Smooth muscle cell (in vitro differentiated cells): ENCODE results near the gene PKNOX2. TPM values are rescaled to one million over a fixed set of nuclear protein-coding genes. Genes with fewer than 3 reads are reported as not detected.

ENCODE experiments used
- DNase-seq: peaks from one replicate; lab custom pipeline; 2025; ENCODE audit not compliant: unreplicated experiment; lab: John Stamatoyannopoulos, UW
- H2AFZ ChIP-seq: fragments of 200-600 bp; sonication (generic); 2 replicates; pipeline ENCODE4 v1.6.0; 2016; ENCODE audit warnings: antibody characterized with exemption, low read depth, mild to moderate bottlenecking
- H3F3A ChIP-seq: fragments of 200-600 bp; sonication (generic); 2 replicates; pipeline ENCODE4 v1.6.0; 2017; ENCODE audit warnings: antibody characterized with exemption, low read depth
- H3K27ac ChIP-seq: fragments of 200-600 bp; sonication (generic); 2 replicates; pipeline ENCODE4 v1.5.1; 2016; ENCODE audit warnings: low read depth, mild to moderate bottlenecking
- H3K27me3 ChIP-seq: fragments of 200-600 bp; sonication (generic); 2 replicates; pipeline ENCODE4 v1.6.1; 2016; ENCODE audit warnings: low read depth, mild to moderate bottlenecking
- H3K36me3 ChIP-seq: fragments of 200-600 bp; sonication (generic); 2 replicates; pipeline ENCODE4 v1.5.1; 2016; ENCODE audit warnings: low read depth
- H3K4me1 ChIP-seq: fragments of 200-600 bp; sonication (generic); 2 replicates; pipeline ENCODE4 v1.5.1; 2016; ENCODE audit warnings: low read depth
- H3K4me2 ChIP-seq: fragments of 200-600 bp; sonication (generic); 2 replicates; pipeline ENCODE4 v1.6.0; 2016; ENCODE audit warnings: mild to moderate bottlenecking
- H3K4me3 ChIP-seq: fragments of 200-600 bp; sonication (generic); 2 replicates; pipeline ENCODE4 v1.5.1; 2016; ENCODE audit warnings: mild to moderate bottlenecking
- H3K79me2 ChIP-seq: fragments of 200-600 bp; sonication (generic); 2 replicates; pipeline ENCODE4 v1.6.0; 2016; ENCODE audit warnings: low read depth, mild to moderate bottlenecking
- H3K9ac ChIP-seq: fragments of 200-600 bp; sonication (generic); 2 replicates; pipeline ENCODE4 v1.6.0; 2016; ENCODE audit warnings: low read depth
- H3K9me3 ChIP-seq: fragments of 200-600 bp; sonication (generic); replicated peaks from 2 replicates; pipeline ENCODE4 v1.5.1; 2016; ENCODE audit warnings: low read depth
- H4K20me1 ChIP-seq: fragments of 200-600 bp; sonication (generic); 2 replicates; pipeline ENCODE4 v1.6.0; 2016; ENCODE audit warnings: low read depth
- WGBS: methylation state at CpG from one replicate; pipeline ENCODE4 v1.1.7; 2016; ENCODE audit warnings: low lambda C conversion rate; 5-methylcytosine and 5-hydroxymethylcytosine counted together
- polyA plus RNA-seq: library from polyadenylated mRNA; unstranded; fragments of >200 nt; fragmentation: Nextera tagmentation; extraction: Ambion mirVana; gene quantifications from 2 replicates; pipeline ENCODE4 v1.2.1, GENCODE V29; 2016
- total RNA-seq: library from RNA; depleted of rRNA; stranded (reverse); fragments of >200 nt; gene quantifications from 2 replicates; pipeline ENCODE4 v1.2.3, GENCODE V29; 2014
- TF ChIP-seq, protein P1 (sequence below): fragments of 200-600 bp; sonication (generic); IDR thresholded peaks from 2 replicates; pipeline ENCODE4 v1.5.1; 2017; ENCODE audit warnings: borderline replicate concordance, mild to moderate bottlenecking, antibody characterized with exemption; ENCODE audit not compliant: insufficient read depth, poor library complexity, severe bottlenecking

The PKNOX2 gene
- total and polyA plus RNA-seq, 2 experiments from 2014 or later, result 7.2 to 7.9 TPM

DNA sequence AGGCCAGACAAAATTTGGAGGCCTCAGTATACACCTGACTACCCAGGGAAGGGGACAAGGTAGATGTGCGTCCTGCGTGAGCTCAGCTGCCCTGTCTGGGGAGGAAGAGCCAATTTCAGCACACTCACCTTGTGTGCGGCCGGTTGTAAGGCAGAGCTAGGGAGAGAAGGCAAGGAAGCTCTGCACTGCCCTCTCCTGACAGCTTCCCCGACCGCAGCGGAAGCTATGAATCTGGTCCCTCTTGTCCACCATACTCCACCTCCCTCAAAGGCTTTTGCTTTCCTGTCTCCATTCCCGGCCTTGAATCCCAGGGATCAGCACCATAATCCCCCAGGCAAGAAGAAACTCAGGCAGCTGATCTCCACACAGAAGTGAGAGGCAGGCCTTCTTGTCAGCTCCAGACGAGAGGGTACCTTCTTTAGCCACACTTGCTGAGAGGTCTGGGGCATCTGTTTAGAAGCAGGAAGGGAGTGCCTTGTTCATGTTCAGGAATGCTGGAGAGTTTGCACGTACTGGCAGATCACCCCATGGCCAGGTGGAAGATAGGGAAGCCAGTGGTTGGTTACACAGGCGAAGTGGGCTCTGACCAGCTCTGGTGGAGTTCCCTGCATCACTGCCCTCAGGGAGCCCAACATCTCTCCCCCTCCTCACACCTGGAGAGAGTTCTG, 269.0 kb downstream of the PKNOX2 start:
- Histone ChIP-seq H3K27ac (no peak overlapping the region), H3K36me3 (no peaks in the 10 kb centered on the region), H3K9me3 (no peaks in the 10 kb centered on the region), H3K79me2 (no peaks in the 10 kb centered on the region), H3K4me2 (no peak overlapping the region), H3K27me3 (no peaks in the 10 kb centered on the region), H3K4me1 (peaks cover 3% of the 10 kb centered on the region), H2AFZ (no peak overlapping the region), H3K4me3 (no peak overlapping the region), H3F3A (no peaks in the 10 kb centered on the region), H4K20me1 (no peaks in the 10 kb centered on the region), H3K9ac (no peak overlapping the region)
- DNase-seq, result no peak
- TF ChIP-seq, protein P1, sequence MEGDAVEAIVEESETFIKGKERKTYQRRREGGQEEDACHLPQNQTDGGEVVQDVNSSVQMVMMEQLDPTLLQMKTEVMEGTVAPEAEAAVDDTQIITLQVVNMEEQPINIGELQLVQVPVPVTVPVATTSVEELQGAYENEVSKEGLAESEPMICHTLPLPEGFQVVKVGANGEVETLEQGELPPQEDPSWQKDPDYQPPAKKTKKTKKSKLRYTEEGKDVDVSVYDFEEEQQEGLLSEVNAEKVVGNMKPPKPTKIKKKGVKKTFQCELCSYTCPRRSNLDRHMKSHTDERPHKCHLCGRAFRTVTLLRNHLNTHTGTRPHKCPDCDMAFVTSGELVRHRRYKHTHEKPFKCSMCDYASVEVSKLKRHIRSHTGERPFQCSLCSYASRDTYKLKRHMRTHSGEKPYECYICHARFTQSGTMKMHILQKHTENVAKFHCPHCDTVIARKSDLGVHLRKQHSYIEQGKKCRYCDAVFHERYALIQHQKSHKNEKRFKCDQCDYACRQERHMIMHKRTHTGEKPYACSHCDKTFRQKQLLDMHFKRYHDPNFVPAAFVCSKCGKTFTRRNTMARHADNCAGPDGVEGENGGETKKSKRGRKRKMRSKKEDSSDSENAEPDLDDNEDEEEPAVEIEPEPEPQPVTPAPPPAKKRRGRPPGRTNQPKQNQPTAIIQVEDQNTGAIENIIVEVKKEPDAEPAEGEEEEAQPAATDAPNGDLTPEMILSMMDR, result peak; percentile 46
- 21% methylated on average over 11 of the region's 11 CpGs for WGBS

GRCh38 chr11:125435461-125436238, 271.1 kb downstream of the PKNOX2 start:
- TF ChIP-seq, protein P1, result no peak
- no peaks in the 10 kb centered on the region for H3K27me3 ChIP-seq
- no peak overlapping the region for H3K4me3 ChIP-seq
- H3F3A ChIP-seq, result no peaks in the 10 kb centered on the region
- 68% methylated on average over 9 of the region's 9 CpGs for WGBS
- H4K20me1 ChIP-seq, result no peaks in the 10 kb centered on the region
- no peaks in the 10 kb centered on the region for H3K36me3 ChIP-seq
- H3K4me2 ChIP-seq, result no peak overlapping the region
- H3K9ac ChIP-seq, result no peak overlapping the region
- H3K27ac ChIP-seq, result no peak overlapping the region
- no peak for DNase-seq
- H3K4me1 ChIP-seq, result peaks cover 3% of the 10 kb centered on the region
- H2AFZ ChIP-seq, result no peak overlapping the region
- no peaks in the 10 kb centered on the region for H3K9me3 ChIP-seq
- H3K79me2 ChIP-seq, result no peaks in the 10 kb centered on the region

GRCh38 chr11:125441648-125442410, 277.3 kb downstream of the PKNOX2 start:
- no peak for DNase-seq
- Histone ChIP-seq H3K9me3 (no peaks in the 10 kb centered on the region), H3K36me3 (no peaks in the 10 kb centered on the region), H4K20me1 (no peaks in the 10 kb centered on the region), H3K79me2 (no peaks in the 10 kb centered on the region), H3K4me2 (no peak overlapping the region), H3K4me3 (no peak overlapping the region), H3K9ac (no peak overlapping the region), H3F3A (no peaks in the 10 kb centered on the region), H3K27me3 (no peaks in the 10 kb centered on the region), H2AFZ (no peak overlapping the region), H3K4me1 (peaks cover 17% of the 10 kb centered on the region), H3K27ac (no peak overlapping the region)
- 68% methylated on average over 11 of the region's 11 CpGs for WGBS
- TF ChIP-seq, protein P1, result no peak
